ENCODE measurements around the gene ATP5ME. TPM values are rescaled to one million over a fixed set of nuclear protein-coding genes. Genes with fewer than 3 reads are reported as not detected.
A peak's percentile ranks its signal among the peaks of the same experiment; 100 is the strongest.

The ATP5ME gene
- total and polyA plus RNA-seq, 2 of the 13 experiments (the other 11 are each of a cell fraction or from before 2014, with no cell fraction given) = 305 to 753 TPM

DNA sequence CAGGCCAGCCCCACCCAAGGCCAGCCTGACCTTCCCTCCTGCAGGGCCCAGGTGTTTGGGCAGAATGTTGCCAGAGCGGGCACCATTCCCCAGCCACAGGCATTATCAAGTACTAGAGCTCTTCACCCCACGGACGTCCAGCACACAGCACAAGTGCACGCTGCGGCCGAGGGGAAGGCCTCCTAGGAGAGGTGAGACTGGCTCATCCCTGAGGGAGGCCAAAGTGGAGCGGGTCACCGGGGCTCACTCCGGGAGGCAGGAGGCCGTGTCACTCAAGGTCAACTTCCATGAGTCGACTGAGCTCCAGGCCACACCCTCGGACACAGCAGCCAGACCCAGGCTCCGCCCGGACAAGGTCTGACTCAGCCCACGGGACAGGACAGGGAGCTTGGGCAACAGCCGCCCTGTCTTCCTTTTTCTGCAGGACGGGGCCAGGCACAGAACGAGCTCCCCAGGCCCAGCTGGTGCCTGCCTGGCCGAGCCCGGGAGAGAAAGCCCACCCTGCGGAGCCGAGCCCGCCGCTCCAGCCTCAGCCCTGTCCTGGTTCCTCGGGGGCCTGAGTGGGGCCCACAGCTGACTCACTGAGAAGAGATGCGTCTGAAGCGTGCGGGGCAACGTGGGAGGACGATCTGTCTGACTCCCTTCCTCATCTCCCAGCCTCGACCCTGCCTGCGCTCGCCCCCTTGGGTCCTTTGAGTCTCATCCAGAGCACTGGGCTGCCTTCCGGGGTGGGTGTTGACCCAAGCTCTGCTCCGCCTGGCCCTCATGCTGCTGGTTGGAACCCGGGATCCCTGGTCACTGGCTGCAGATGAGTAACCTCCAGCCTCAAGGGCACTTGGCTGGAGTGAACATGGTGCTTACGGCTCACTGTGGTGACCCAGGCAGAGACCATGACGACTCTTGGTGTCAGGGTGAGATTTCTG, 13.2 kb upstream of the ATP5ME start (continued):
- TF ChIP-seq, protein P1, sequence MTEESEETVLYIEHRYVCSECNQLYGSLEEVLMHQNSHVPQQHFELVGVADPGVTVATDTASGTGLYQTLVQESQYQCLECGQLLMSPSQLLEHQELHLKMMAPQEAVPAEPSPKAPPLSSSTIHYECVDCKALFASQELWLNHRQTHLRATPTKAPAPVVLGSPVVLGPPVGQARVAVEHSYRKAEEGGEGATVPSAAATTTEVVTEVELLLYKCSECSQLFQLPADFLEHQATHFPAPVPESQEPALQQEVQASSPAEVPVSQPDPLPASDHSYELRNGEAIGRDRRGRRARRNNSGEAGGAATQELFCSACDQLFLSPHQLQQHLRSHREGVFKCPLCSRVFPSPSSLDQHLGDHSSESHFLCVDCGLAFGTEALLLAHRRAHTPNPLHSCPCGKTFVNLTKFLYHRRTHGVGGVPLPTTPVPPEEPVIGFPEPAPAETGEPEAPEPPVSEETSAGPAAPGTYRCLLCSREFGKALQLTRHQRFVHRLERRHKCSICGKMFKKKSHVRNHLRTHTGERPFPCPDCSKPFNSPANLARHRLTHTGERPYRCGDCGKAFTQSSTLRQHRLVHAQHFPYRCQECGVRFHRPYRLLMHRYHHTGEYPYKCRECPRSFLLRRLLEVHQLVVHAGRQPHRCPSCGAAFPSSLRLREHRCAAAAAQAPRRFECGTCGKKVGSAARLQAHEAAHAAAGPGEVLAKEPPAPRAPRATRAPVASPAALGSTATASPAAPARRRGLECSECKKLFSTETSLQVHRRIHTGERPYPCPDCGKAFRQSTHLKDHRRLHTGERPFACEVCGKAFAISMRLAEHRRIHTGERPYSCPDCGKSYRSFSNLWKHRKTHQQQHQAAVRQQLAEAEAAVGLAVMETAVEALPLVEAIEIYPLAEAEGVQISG (CRISPR knock-in tag; IDR thresholded peaks at IDR 0.05) = no peak; the same call in 1 of the 2 replicates
- TF ChIP-seq HNRNPLL (IDR thresholded peaks at IDR 0.05; ENCODE audit: low read depth, low read length, poor library complexity, severe bottlenecking) (peak; percentile 59), BHLHE40 (IDR thresholded peaks at IDR 0.05; ENCODE audit: low read length) (no peak), ZSCAN9 (CRISPR knock-in tag; IDR thresholded peaks at IDR 0.05; ENCODE audit: borderline replicate concordance) (no peak), ZNF607 (CRISPR knock-in tag; IDR thresholded peaks at IDR 0.05; ENCODE audit: borderline replicate concordance) (no peak), ARHGAP35 (CRISPR knock-in tag; IDR thresholded peaks at IDR 0.05; ENCODE audit: borderline replicate concordance) (no peak), ZNF556 (CRISPR knock-in tag; IDR thresholded peaks at IDR 0.05; ENCODE audit: borderline replicate concordance) (peak; percentile 63; the same call in 1 of the 2 replicates), KDM3A (CRISPR knock-in tag; IDR thresholded peaks at IDR 0.05; ENCODE audit: low read depth) (peak; percentile 66; the same call in 1 of the 2 replicates), ZNF142 (CRISPR knock-in tag; IDR thresholded peaks at IDR 0.05) (no peak), TRIM22 (IDR thresholded peaks at IDR 0.05) (no peak), HNF4A (CRISPR knock-in tag; IDR thresholded peaks at IDR 0.05) (peak; percentile 39), HOXA3 (CRISPR knock-in tag; IDR thresholded peaks at IDR 0.05) (no peak), HDAC6 (IDR thresholded peaks at IDR 0.05; ENCODE audit: low read depth, low read length) (no peak)
- TF ChIP-seq, protein P2, sequence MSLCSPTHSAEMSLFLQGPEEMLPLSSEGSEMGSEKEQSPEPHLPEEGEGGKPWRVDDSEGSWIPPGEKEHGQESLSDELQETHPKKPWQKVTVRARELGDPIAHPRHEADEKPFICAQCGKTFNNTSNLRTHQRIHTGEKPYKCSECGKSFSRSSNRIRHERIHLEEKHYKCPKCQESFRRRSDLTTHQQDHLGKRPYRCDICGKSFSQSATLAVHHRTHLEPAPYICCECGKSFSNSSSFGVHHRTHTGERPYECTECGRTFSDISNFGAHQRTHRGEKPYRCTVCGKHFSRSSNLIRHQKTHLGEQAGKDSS (CRISPR knock-in tag; IDR thresholded peaks at IDR 0.05; ENCODE audit: borderline replicate concordance, low read depth) = peak; percentile 52; the same call in 1 of the 2 replicates
- TF ChIP-seq, protein P3, sequence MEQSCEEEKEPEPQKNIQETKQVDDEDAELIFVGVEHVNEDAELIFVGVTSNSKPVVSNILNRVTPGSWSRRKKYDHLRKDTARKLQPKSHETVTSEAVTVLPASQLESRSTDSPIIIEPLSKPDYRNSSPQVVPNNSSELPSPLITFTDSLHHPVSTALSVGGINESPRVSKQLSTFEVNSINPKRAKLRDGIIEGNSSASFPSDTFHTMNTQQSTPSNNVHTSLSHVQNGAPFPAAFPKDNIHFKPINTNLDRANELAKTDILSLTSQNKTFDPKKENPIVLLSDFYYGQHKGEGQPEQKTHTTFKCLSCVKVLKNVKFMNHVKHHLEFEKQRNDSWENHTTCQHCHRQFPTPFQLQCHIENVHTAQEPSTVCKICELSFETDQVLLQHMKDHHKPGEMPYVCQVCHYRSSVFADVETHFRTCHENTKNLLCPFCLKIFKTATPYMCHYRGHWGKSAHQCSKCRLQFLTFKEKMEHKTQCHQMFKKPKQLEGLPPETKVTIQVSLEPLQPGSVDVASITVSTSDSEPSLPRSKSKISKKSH (CRISPR knock-in tag; IDR thresholded peaks at IDR 0.05; ENCODE audit: borderline replicate concordance) = no peak

Measured in HepG2 (cell line).